Mesenchymal stem cell (in vitro differentiated cells and primary cell): ENCODE measurements around the gene OR51B5. TPM values are rescaled to one million over a fixed set of nuclear protein-coding genes. Genes with fewer than 3 reads are reported as not detected.
A peak's percentile ranks its signal among the peaks of the same experiment; 100 is the strongest.

ENCODE experiments used
- DNase-seq: peaks from one replicate; pipeline ENCODE4 v3.0.0-alpha.2; 2013
- H2AFZ ChIP-seq: one replicate; pipeline ENCODE4 v1.6.1; 2013; ENCODE audit warnings: low read depth, mild to moderate bottlenecking, control low read depth, inconsistent platforms, low read length, moderate library complexity
- H2AK5ac ChIP-seq: 2 replicates; pipeline ENCODE4 v1.6.1; 2013; ENCODE audit warnings: low read length, moderate library complexity, mild to moderate bottlenecking, inconsistent platforms; ENCODE audit not compliant: severe bottlenecking
- H2BK120ac ChIP-seq: one replicate; pipeline ENCODE4 v1.6.1; 2013; ENCODE audit warnings: low read depth, mild to moderate bottlenecking, inconsistent platforms, low read length, moderate library complexity
- H2BK12ac ChIP-seq, 2 experiments: one replicate each; pipeline ENCODE4 v1.6.1; 2013; ENCODE audit warnings: inconsistent platforms in 2 of 2, low read length in 2 of 2, mild to moderate bottlenecking in 2 of 2, moderate library complexity in 2 of 2, control low read depth in 1 of 2
- H2BK15ac ChIP-seq: one replicate; pipeline ENCODE4 v1.6.1; 2013; ENCODE audit warnings: mild to moderate bottlenecking, low read depth, inconsistent platforms; ENCODE audit not compliant: poor library complexity, severe bottlenecking
- H2BK5ac ChIP-seq: 2 replicates; pipeline ENCODE4 v1.6.1; 2013; ENCODE audit warnings: low read depth, mild to moderate bottlenecking, low read length, control low read depth, inconsistent platforms; ENCODE audit not compliant: poor library complexity, severe bottlenecking
- H3K14ac ChIP-seq, 2 experiments: one replicate each; pipeline ENCODE4 v1.6.1; 2013; ENCODE audit warnings: inconsistent platforms in 2 of 2, low read length in 2 of 2, control low read depth in 1 of 2, mild to moderate bottlenecking in 1 of 2, moderate library complexity in 1 of 2
- H3K18ac ChIP-seq, 2 experiments: one replicate each; pipeline ENCODE4 v1.6.1; 2013; ENCODE audit warnings: inconsistent platforms in 2 of 2, low read length in 2 of 2, control low read depth in 1 of 2, low read depth in 1 of 2, mild to moderate bottlenecking in 1 of 2
- H3K23ac ChIP-seq, 2 experiments: one replicate each; pipeline ENCODE4 v1.6.1; 2013; ENCODE audit warnings: inconsistent platforms in 2 of 2, low read length in 2 of 2, mild to moderate bottlenecking in 2 of 2, moderate library complexity in 2 of 2, control low read depth in 1 of 2
- H3K27ac ChIP-seq: 2 replicates; pipeline ENCODE4 v1.5.1; 2013; ENCODE audit warnings: mild to moderate bottlenecking, moderate library complexity, low read length, control low read depth, inconsistent platforms; ENCODE audit not compliant: poor library complexity, severe bottlenecking
- H3K27me3 ChIP-seq, 2 experiments: 2 replicates each; pipeline versions ENCODE4 v1.6.1 to v1.7.0; 2013; ENCODE audit warnings: low read length in 2 of 2, mild to moderate bottlenecking in 2 of 2, moderate library complexity in 2 of 2, control low read depth in 1 of 2, inconsistent platforms in 1 of 2; ENCODE audit not compliant: control insufficient read depth in 1 of 2, insufficient read depth in 1 of 2
- H3K36me3 ChIP-seq, 2 experiments: 2 replicates each; pipeline versions ENCODE4 v1.6.1 to v1.7.0; 2013; ENCODE audit warnings: low read length in 2 of 2, control low read depth in 1 of 2, inconsistent platforms in 1 of 2, low read depth in 1 of 2, mild to moderate bottlenecking in 1 of 2; ENCODE audit not compliant: insufficient read depth in 2 of 2, control insufficient read depth in 1 of 2
- H3K4ac ChIP-seq, 2 experiments: one replicate each; pipeline ENCODE4 v1.6.1; 2013; ENCODE audit warnings: inconsistent platforms in 2 of 2, low read length in 2 of 2, mild to moderate bottlenecking in 2 of 2, moderate library complexity in 2 of 2, control low read depth in 1 of 2, low read depth in 1 of 2
- H3K4me1 ChIP-seq: 2 replicates; pipeline ENCODE4 v1.6.1; 2013; ENCODE audit warnings: low read depth, low read length, control low read depth; ENCODE audit not compliant: control insufficient read depth, insufficient read depth
- H3K4me2 ChIP-seq: 2 replicates; pipeline ENCODE4 v1.6.1; 2013; ENCODE audit warnings: low read length, mild to moderate bottlenecking, inconsistent platforms; ENCODE audit not compliant: poor library complexity, severe bottlenecking
- H3K4me3 ChIP-seq, 2 experiments: 2 replicates each; pipeline versions ENCODE4 v1.5.1 to v1.7.0; 2013; ENCODE audit warnings: low read length in 2 of 2, mild to moderate bottlenecking in 2 of 2, control low read depth in 1 of 2, low read depth in 1 of 2; ENCODE audit not compliant: insufficient read depth in 1 of 2
- H3K79me1 ChIP-seq: replicated peaks from 2 replicates; pipeline ENCODE4 v1.6.1; 2013; ENCODE audit warnings: mild to moderate bottlenecking, control low read depth, low read length, inconsistent platforms; ENCODE audit not compliant: poor library complexity, severe bottlenecking
- H3K9ac ChIP-seq: 2 replicates; pipeline ENCODE4 v1.7.0; 2013; ENCODE audit warnings: mild to moderate bottlenecking, low read length, moderate library complexity
- H3K9me3 ChIP-seq: 2 replicates; pipeline ENCODE4 v1.7.0; 2013; ENCODE audit warnings: mild to moderate bottlenecking, low read length; ENCODE audit not compliant: control insufficient read depth
- H4K8ac ChIP-seq: one replicate; pipeline ENCODE4 v1.6.1; 2013; ENCODE audit warnings: inconsistent platforms, mild to moderate bottlenecking, low read length, moderate library complexity
- H4K91ac ChIP-seq: one replicate; pipeline ENCODE4 v1.6.1; 2013; ENCODE audit warnings: mild to moderate bottlenecking, low read length, inconsistent platforms
- WGBS: methylation state at CpG from one replicate; pipeline ENCODE4 v1.1.7; 2013; ENCODE audit warnings: mixed read lengths; 5-methylcytosine and 5-hydroxymethylcytosine counted together
- polyA plus RNA-seq, 2 experiments: library from polyadenylated mRNA; stranded (reverse); fragments of 200-250 nt; gene quantifications; one replicate each; pipeline ENCODE4 v1.2.3, GENCODE V29; 2013

OR51B5 gene, protein sequence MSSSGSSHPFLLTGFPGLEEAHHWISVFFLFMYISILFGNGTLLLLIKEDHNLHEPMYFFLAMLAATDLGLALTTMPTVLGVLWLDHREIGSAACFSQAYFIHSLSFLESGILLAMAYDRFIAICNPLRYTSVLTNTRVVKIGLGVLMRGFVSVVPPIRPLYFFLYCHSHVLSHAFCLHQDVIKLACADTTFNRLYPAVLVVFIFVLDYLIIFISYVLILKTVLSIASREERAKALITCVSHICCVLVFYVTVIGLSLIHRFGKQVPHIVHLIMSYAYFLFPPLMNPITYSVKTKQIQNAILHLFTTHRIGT
- polyA plus RNA-seq (2013, experiment 1 of 2): not detected
- not detected for polyA plus RNA-seq (2013, experiment 2 of 2)

DNA sequence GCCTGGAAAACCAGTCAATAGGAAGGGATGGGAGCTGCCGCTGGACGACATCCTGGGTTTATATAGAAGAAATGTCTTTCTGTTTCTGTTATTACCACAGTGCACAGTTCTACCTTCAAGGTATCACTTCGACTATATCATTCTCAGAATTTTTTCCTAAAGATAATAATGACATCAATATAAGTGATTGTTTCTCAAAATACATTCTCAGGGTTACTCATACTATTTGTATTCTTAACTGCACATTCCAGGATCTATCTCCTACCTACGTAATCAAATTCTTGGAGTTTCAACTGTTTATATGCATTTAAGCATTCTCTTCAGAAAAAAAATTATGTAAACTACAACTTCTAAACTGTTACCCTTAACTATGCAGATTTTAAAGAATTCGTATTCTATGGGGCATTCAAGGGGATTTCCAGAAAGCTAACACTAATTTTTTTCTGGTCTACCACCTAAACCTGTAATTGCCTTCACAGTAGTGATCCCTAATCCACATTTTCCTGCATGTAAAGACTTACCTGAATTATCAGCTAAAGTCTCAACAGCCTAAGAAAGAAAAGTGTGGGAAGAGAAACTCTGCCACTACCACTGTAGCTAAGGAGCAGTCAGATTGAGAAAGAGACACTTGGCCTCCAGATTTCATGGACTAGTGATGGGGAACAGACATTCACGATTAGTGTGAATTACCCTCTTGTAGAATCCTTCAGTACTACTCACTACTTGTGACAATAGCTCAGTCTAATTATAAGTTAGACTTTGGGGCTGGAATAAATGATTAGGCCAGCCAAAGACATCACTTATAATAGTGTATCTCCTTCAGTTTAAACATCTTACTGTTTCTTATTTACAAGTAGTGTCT, at the start of gene OR51B5:
Gene OR51B5 (minus strand): TSS at position 51 of the 862 bp plus-strand sequence. CDS start 0 bp downstream, at position 51.
- H2AK5ac ChIP-seq: no peak within 1 kb of the TSS
- H3K4me2 ChIP-seq: no peak within 1 kb of the TSS
- no peak for DNase-seq
- no peaks in the 10 kb centered on the region for H3K27me3 ChIP-seq
- no peak within 1 kb of the TSS for H3K4me3 ChIP-seq
- no peaks in the 10 kb centered on the region for H3K79me1 ChIP-seq
- no peaks in the 10 kb centered on the region for H3K4me1 ChIP-seq
- H3K36me3 ChIP-seq: no peaks in the 10 kb centered on the region
- no peak within 1 kb of the TSS for H2BK120ac ChIP-seq
- no peak within 1 kb of the TSS for H3K27ac ChIP-seq
- no peak within 1 kb of the TSS for H4K91ac ChIP-seq
- H3K23ac ChIP-seq: no peak within 1 kb of the TSS
- H2AFZ ChIP-seq: no peak within 1 kb of the TSS
- H2BK5ac ChIP-seq: no peak within 1 kb of the TSS
- peak within 1 kb of the TSS; percentile 12 for H4K8ac ChIP-seq
- H3K4ac ChIP-seq: no peak within 1 kb of the TSS
- no peak within 1 kb of the TSS for H3K18ac ChIP-seq
- H3K9ac ChIP-seq: no peak within 1 kb of the TSS
- 80% methylated on average over 3 of the region's 6 CpGs for WGBS
- H2BK15ac ChIP-seq: no peak within 1 kb of the TSS
- H3K9me3 ChIP-seq: no peaks in the 10 kb centered on the region
- H3K14ac ChIP-seq: no peak within 1 kb of the TSS
- no peak within 1 kb of the TSS for H2BK12ac ChIP-seq

DNA sequence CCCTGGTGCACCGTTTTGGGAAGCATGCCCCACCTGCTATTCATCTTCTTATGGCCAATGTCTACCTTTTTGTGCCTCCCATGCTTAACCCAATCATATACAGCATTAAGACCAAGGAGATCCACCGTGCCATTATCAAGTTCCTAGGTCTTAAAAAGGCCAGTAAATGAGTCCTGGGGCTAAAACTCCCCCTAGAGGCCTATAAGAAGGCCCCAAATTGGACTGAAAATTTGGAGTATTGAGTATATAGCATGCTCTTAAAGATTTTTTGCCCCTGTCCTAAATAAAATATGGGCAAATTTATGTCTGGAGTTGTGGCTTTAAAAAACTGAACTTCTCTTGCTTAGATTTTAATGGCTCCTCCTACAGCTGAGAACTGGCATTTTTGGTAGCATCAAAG, 46.9 kb upstream of the OR51B5 start:
- no peak for DNase-seq
- no peak overlapping the region for H3K18ac ChIP-seq
- H3K79me1 ChIP-seq: no peaks in the 10 kb centered on the region
- no peak overlapping the region for H3K4ac ChIP-seq
- no peaks in the 10 kb centered on the region for H3K27me3 ChIP-seq
- WGBS: 72% methylated on average over 2 of the region's 2 CpGs
- H3K9me3 ChIP-seq: no peaks in the 10 kb centered on the region
- no peak overlapping the region for H2BK5ac ChIP-seq
- no peak overlapping the region for H4K91ac ChIP-seq
- H4K8ac ChIP-seq: no peak overlapping the region
- no peaks in the 10 kb centered on the region for H3K36me3 ChIP-seq
- no peak overlapping the region for H2BK12ac ChIP-seq
- H2AK5ac ChIP-seq: no peak overlapping the region
- H2BK120ac ChIP-seq: no peak overlapping the region
- H3K4me2 ChIP-seq: no peak overlapping the region
- no peak overlapping the region for H2BK15ac ChIP-seq
- no peak overlapping the region for H3K14ac ChIP-seq
- no peak overlapping the region for H3K23ac ChIP-seq
- no peak overlapping the region for H3K27ac ChIP-seq
- no peaks in the 10 kb centered on the region for H3K4me1 ChIP-seq
- no peak overlapping the region for H3K4me3 ChIP-seq
- no peak overlapping the region for H3K9ac ChIP-seq
- H2AFZ ChIP-seq: no peak overlapping the region

DNA sequence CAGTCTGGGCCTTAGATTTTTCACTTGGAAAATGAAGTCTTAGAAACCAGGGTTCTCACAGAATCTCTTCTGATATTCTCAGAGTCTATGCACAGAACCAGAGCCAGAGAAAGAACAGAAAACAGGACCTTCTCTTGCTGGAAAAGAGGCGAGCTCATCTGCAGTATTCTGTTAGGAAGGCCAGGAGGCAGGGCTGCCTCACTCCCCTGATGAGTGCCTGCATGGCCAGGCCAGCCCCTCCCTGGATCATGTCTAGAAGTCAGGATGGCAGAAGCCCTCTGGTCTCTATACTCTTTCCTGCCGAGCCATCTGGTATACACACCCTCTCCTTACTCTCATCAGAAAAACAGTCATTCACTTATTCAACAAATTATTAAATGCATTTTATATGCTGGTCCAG, 41.0 kb upstream of the OR51B5 start:
- H4K91ac ChIP-seq: no peak overlapping the region
- H3K4me3 ChIP-seq: no peak overlapping the region
- no peak overlapping the region for H2AFZ ChIP-seq
- H2BK120ac ChIP-seq: no peak overlapping the region
- DNase-seq: no peak
- no peak overlapping the region for H2AK5ac ChIP-seq
- H2BK12ac ChIP-seq: no peak overlapping the region
- H3K9ac ChIP-seq: no peak overlapping the region
- no peaks in the 10 kb centered on the region for H3K79me1 ChIP-seq
- H3K4me1 ChIP-seq: no peaks in the 10 kb centered on the region
- H3K27me3 ChIP-seq: peaks cover 0 to 11% of the 10 kb centered on the region in 2 experiments
- no peaks in the 10 kb centered on the region for H3K9me3 ChIP-seq
- no peaks in the 10 kb centered on the region for H3K36me3 ChIP-seq
- no peak overlapping the region for H2BK15ac ChIP-seq
- H3K4me2 ChIP-seq: no peak overlapping the region
- H3K4ac ChIP-seq: no peak overlapping the region
- whole genome bisulfite sequencing: 68% methylated on average over 2 of the region's 2 CpGs
- no peak overlapping the region for H3K27ac ChIP-seq
- no peak overlapping the region for H3K14ac ChIP-seq
- H3K23ac ChIP-seq: no peak overlapping the region
- no peak overlapping the region for H4K8ac ChIP-seq
- H3K18ac ChIP-seq: no peak overlapping the region
- H2BK5ac ChIP-seq: no peak overlapping the region

DNA sequence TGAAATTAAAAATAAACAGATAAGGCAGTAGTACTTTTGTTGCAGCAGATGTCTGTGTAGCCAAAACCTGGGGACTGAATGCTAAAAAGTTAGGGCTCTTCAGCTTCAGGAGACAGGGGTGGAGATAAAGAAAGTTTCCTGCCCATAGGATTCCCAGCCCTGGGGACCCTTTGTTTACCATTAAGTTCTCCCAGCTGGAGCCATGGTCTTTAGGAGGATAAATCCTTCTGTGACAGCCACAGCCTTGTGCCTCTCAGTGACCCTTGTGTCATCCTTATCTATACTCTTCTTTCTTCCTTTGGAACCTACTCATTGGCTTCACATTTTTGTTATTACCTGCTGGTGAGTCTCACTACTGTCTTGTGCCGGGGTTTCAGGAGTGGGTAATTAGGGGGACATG, 40.3 kb upstream of the OR51B5 start, which contains the start of gene OR51M1:
Gene OR51M1 (plus strand): TSS at position 237 of the 400 bp plus-strand sequence. CDS start 5,587 bp downstream, outside the sequence.
- Histone ChIP-seq H2BK15ac (no peak within 1 kb of the TSS), H2AK5ac (no peak within 1 kb of the TSS), H3K14ac (no peak within 1 kb of the TSS), H3K18ac (no peak within 1 kb of the TSS), H4K8ac (no peak within 1 kb of the TSS), H3K27ac (no peak within 1 kb of the TSS), H2BK120ac (no peak within 1 kb of the TSS), H2AFZ (peak within 1 kb of the TSS; percentile 39), H3K9ac (no peak within 1 kb of the TSS), H3K27me3 (peaks cover 0 to 11% of the 10 kb centered on the region in 2 experiments), H3K4me3 (no peak within 1 kb of the TSS), H2BK12ac (no peak within 1 kb of the TSS), H3K23ac (peak within 1 kb of the TSS in 1 of 2 experiments; percentile 72), H2BK5ac (no peak within 1 kb of the TSS), H3K9me3 (no peaks in the 10 kb centered on the region), H4K91ac (no peak within 1 kb of the TSS), H3K4me2 (no peak within 1 kb of the TSS), H3K36me3 (no peaks in the 10 kb centered on the region), H3K79me1 (no peaks in the 10 kb centered on the region), H3K4ac (no peak within 1 kb of the TSS), H3K4me1 (no peaks in the 10 kb centered on the region)
- DNase-seq: no peak
- 30% methylated on average over 1 of the region's 1 CpG for WGBS
